T-helper 1 cell treated with Interleukin-12 subunit alpha and Interleukin-12 subunit beta and Interleukin-4 antibody, amounts not matched to agents 30 μg/mL and 1 μg/mL, for 36 hours (primary cell): ENCODE results near the gene DIP2C.
A peak's percentile ranks its signal among the peaks of the same experiment; 100 is the strongest.

Experiments used
- H3K27ac Mint-ChIP-seq: one replicate; pipeline ENCODE4 v1.8.0; 2021; ENCODE audit warnings: mild to moderate bottlenecking, mixed read lengths
- H3K27me3 Mint-ChIP-seq: one replicate; pipeline ENCODE4 v1.8.0; 2021; ENCODE audit warnings: low read depth, mixed read lengths
- H3K36me3 Mint-ChIP-seq: one replicate; pipeline ENCODE4 v1.8.0; 2021; ENCODE audit warnings: low read depth, mixed read lengths
- H3K4me1 Mint-ChIP-seq: one replicate; pipeline ENCODE4 v1.8.0; 2021; ENCODE audit warnings: low read depth, mixed read lengths
- H3K4me3 Mint-ChIP-seq: one replicate; pipeline ENCODE4 v1.8.0; 2021; ENCODE audit warnings: mild to moderate bottlenecking, moderate library complexity, mixed read lengths
- H3K9me3 Mint-ChIP-seq: one replicate; pipeline ENCODE4 v1.8.0; 2021; ENCODE audit warnings: mixed read lengths

Gene DIP2C, protein sequence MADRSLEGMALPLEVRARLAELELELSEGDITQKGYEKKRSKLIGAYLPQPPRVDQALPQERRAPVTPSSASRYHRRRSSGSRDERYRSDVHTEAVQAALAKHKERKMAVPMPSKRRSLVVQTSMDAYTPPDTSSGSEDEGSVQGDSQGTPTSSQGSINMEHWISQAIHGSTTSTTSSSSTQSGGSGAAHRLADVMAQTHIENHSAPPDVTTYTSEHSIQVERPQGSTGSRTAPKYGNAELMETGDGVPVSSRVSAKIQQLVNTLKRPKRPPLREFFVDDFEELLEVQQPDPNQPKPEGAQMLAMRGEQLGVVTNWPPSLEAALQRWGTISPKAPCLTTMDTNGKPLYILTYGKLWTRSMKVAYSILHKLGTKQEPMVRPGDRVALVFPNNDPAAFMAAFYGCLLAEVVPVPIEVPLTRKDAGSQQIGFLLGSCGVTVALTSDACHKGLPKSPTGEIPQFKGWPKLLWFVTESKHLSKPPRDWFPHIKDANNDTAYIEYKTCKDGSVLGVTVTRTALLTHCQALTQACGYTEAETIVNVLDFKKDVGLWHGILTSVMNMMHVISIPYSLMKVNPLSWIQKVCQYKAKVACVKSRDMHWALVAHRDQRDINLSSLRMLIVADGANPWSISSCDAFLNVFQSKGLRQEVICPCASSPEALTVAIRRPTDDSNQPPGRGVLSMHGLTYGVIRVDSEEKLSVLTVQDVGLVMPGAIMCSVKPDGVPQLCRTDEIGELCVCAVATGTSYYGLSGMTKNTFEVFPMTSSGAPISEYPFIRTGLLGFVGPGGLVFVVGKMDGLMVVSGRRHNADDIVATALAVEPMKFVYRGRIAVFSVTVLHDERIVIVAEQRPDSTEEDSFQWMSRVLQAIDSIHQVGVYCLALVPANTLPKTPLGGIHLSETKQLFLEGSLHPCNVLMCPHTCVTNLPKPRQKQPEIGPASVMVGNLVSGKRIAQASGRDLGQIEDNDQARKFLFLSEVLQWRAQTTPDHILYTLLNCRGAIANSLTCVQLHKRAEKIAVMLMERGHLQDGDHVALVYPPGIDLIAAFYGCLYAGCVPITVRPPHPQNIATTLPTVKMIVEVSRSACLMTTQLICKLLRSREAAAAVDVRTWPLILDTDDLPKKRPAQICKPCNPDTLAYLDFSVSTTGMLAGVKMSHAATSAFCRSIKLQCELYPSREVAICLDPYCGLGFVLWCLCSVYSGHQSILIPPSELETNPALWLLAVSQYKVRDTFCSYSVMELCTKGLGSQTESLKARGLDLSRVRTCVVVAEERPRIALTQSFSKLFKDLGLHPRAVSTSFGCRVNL (N-terminal part only)

GRCh38 chr10:689452-690371 lies at the start of gene DIP2C:
DIP2C (minus strand) TSS chr10:689668; CDS start chr10:689578, 90 bp downstream.
- H3K4me3 Mint-ChIP-seq: peak within 1 kb of the TSS; percentile 33
- H3K27me3 Mint-ChIP-seq: peaks cover 43% of the 10 kb centered on the region
- H3K27ac Mint-ChIP-seq: no peak within 1 kb of the TSS
- no peaks in the 10 kb centered on the region for H3K9me3 Mint-ChIP-seq
- H3K36me3 Mint-ChIP-seq: no peaks in the 10 kb centered on the region
- H3K4me1 Mint-ChIP-seq: no peaks in the 10 kb centered on the region

DNA sequence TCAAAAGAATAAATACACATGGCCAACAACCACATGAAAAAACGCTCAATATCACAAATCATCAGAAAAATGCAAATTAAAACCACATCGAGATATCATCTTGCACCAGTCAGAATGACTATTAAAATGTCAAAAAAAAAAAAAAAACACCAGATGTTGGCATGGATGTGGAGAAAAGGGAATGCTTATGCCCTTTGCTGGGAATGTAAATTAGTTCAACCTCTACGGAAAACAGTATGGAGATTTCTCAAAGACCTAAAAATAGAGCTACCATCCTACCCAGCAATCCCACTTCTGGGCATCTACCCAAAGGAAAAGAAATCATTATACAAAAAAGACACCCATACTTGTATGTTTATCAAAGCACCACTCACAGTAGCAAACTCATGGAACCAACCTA lies 45.0 kb upstream of the DIP2C start:
- peaks cover 5% of the 10 kb centered on the region for H3K9me3 Mint-ChIP-seq
- no peak overlapping the region for H3K27ac Mint-ChIP-seq
- H3K27me3 Mint-ChIP-seq: no peaks in the 10 kb centered on the region
- H3K4me3 Mint-ChIP-seq: no peak overlapping the region
- H3K4me1 Mint-ChIP-seq: no peaks in the 10 kb centered on the region
- H3K36me3 Mint-ChIP-seq: peaks cover 1% of the 10 kb centered on the region

DNA sequence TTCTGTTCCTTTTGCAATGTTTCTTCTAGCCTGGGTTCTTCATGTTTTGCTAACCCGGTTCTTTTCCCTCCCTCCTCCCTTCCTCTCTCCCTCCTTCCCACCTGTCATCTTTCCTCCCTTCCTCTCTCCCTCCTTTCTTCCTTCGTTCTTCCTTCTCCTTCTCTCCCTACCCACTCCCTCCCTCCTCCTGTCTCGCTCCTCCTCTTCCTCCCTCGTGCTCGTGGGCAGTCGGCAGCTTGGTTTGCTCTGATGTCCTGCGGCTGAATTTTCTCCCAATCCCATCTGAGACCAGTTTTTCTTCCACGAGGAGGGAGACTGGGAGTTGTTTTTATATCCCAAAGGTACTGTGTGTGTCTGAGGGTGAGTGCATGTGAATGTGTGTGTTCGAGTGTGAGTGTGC lies 43.6 kb upstream of the DIP2C start:
- H3K36me3 Mint-ChIP-seq: peaks cover 1% of the 10 kb centered on the region
- no peak overlapping the region for H3K4me3 Mint-ChIP-seq
- no peaks in the 10 kb centered on the region for H3K4me1 Mint-ChIP-seq
- H3K27ac Mint-ChIP-seq: no peak overlapping the region
- H3K9me3 Mint-ChIP-seq: peaks cover 5% of the 10 kb centered on the region
- no peaks in the 10 kb centered on the region for H3K27me3 Mint-ChIP-seq

- Mint-ChIP-seq H3K27me3 (no peaks in the 10 kb centered on the region), H3K27ac (no peak overlapping the region), H3K9me3 (no peaks in the 10 kb centered on the region), H3K4me1 (no peaks in the 10 kb centered on the region), H3K36me3 (no peaks in the 10 kb centered on the region), H3K4me3 (no peak overlapping the region)
These were observed 39.7 kb upstream of the DIP2C start for GRCh38 chr10:729213-729612.

- H3K27ac Mint-ChIP-seq: no peak overlapping the region
- no peaks in the 10 kb centered on the region for H3K4me1 Mint-ChIP-seq
- no peaks in the 10 kb centered on the region for H3K9me3 Mint-ChIP-seq
- no peak overlapping the region for H3K4me3 Mint-ChIP-seq
- no peaks in the 10 kb centered on the region for H3K27me3 Mint-ChIP-seq
- H3K36me3 Mint-ChIP-seq: no peaks in the 10 kb centered on the region
These were observed 39.1 kb upstream of the DIP2C start for GRCh38 chr10:728603-729002.

- Mint-ChIP-seq H3K27me3 (no peaks in the 10 kb centered on the region), H3K4me1 (no peaks in the 10 kb centered on the region), H3K9me3 (no peaks in the 10 kb centered on the region), H3K27ac (no peak overlapping the region), H3K36me3 (no peaks in the 10 kb centered on the region), H3K4me3 (no peak overlapping the region)
These were observed 37.8 kb upstream of the DIP2C start for GRCh38 chr10:727162-727790.

GRCh38 chr10:725786-726185 lies 36.3 kb upstream of the DIP2C start:
- H3K9me3 Mint-ChIP-seq: no peaks in the 10 kb centered on the region
- no peaks in the 10 kb centered on the region for H3K4me1 Mint-ChIP-seq
- H3K4me3 Mint-ChIP-seq: no peak overlapping the region
- H3K27ac Mint-ChIP-seq: no peak overlapping the region
- H3K27me3 Mint-ChIP-seq: no peaks in the 10 kb centered on the region
- no peaks in the 10 kb centered on the region for H3K36me3 Mint-ChIP-seq

GRCh38 chr10:725302-725701 lies 35.8 kb upstream of the DIP2C start:
- Mint-ChIP-seq H3K27ac (no peak overlapping the region), H3K27me3 (no peaks in the 10 kb centered on the region), H3K36me3 (no peaks in the 10 kb centered on the region), H3K9me3 (no peaks in the 10 kb centered on the region), H3K4me1 (no peaks in the 10 kb centered on the region), H3K4me3 (no peak overlapping the region)

GRCh38 chr10:723973-724372 lies 34.5 kb upstream of the DIP2C start:
- Mint-ChIP-seq H3K27ac (no peak overlapping the region), H3K36me3 (no peaks in the 10 kb centered on the region), H3K4me1 (no peaks in the 10 kb centered on the region), H3K27me3 (no peaks in the 10 kb centered on the region), H3K9me3 (no peaks in the 10 kb centered on the region), H3K4me3 (no peak overlapping the region)

DNA sequence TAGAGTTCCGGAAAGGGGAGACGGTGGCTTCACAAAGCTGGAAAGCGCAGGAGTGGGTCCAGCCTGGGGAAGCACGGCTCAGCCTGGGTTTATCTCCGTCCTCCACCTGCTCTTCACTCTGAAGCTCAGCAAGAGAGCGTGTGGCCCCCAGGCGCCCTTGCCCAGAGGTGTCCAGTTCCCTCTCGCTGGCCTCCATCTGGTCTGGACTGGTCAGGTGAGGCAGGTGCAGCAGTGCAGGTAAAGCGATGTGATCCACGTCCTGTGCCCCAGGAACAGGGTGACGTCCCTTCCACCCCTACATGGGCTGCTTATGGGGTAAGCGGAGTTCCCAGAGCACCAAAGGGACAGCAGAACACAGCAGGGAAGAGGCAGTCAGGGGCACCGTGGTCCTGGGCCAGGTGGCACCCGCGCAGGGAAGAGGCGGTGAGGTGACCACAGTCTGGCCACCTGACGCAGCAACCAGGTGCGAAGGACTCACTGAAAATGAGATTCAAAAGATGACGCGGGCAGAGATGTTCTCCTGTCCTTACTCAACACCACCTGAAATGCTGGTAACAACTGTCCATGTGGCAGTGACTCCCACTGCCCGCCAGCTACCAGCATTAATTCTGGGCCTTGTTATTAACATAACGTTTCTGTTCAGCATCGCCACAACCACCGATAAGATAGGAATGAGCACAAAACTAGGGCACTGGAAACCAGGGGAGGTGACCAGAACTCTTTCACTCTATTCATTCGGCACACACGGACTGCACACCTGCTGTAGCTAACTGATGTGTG lies 33.0 kb upstream of the DIP2C start:
- H3K4me1 Mint-ChIP-seq: no peaks in the 10 kb centered on the region
- no peaks in the 10 kb centered on the region for H3K9me3 Mint-ChIP-seq
- H3K4me3 Mint-ChIP-seq: no peak overlapping the region
- no peaks in the 10 kb centered on the region for H3K27me3 Mint-ChIP-seq
- no peak overlapping the region for H3K27ac Mint-ChIP-seq
- H3K36me3 Mint-ChIP-seq: no peaks in the 10 kb centered on the region

DNA sequence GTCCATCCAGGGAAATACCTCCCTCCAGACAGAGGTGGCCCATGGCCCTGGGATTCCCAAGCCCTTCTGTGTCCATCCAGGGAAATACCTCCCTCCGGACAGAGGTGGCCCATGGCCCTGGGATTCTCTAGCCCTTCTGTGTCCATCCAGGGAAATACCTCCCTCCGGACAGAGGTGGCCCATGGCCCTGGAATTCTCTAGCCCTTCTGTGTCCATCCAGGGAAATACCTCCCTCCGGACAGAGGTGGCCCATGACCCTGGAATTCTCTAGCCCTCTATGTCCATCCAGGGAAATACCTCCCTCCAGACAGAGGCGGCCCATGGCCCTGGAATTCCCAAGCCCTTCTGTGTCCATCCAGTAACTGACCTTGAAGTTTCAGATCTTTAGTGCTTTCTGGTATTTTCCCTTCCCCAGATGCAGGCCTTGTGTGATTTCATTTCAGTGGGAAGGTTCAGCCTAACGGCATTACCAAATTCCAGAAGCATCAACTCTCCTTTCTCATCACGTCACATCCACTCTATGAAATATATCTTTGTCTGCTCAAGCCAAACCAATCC lies 28.8 kb upstream of the DIP2C start:
- Mint-ChIP-seq H3K4me3 (no peak overlapping the region), H3K36me3 (no peaks in the 10 kb centered on the region), H3K27me3 (no peaks in the 10 kb centered on the region), H3K9me3 (no peaks in the 10 kb centered on the region), H3K27ac (no peak overlapping the region), H3K4me1 (no peaks in the 10 kb centered on the region)

DNA sequence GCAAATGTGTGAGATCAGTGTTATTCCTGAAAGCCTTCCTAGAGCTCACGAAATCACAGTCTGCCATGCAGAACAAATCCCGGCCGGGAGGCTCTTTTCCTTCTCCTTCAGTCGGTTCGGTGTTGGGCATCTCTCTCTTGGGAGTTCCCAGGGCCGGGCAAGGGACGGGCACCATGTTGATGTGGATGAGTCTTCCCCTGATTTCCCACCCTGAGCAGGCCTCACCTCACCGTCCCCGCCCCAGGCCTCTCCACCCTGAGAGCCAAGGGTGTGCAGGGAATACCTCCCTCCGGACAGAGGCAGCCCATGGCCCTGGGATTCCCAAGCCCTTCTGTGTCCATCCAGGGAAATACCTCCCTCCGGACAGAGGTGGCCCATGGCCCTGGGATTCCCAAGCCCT lies 28.0 kb upstream of the DIP2C start:
- Mint-ChIP-seq H3K9me3 (no peaks in the 10 kb centered on the region), H3K27me3 (no peaks in the 10 kb centered on the region), H3K36me3 (no peaks in the 10 kb centered on the region), H3K4me1 (no peaks in the 10 kb centered on the region), H3K4me3 (no peak overlapping the region), H3K27ac (no peak overlapping the region)
